Tibial artery (tissue), 4 donors: ENCODE data around the gene B4GALNT4.
"Not testable (repeated sequence)": the region's sequence is repeated elsewhere in the genome, so short reads cannot be mapped to it uniquely, and the experiment has no call there.

Experiments
- DNase-seq, 2 donors: peaks; one replicate each; pipeline ENCODE4 v3.0.0-alpha.2; 2019
- H3K27ac ChIP-seq, 2 donors: fragments of 200-600 bp; sonication (generic) in 1 of 2; 1 replicate in 1 of 2; 2 replicates in 1 of 2; pipeline ENCODE4 v1.5.1; 2018 to 2019; ENCODE audit warnings: mild to moderate bottlenecking in 1 of 2
- H3K27me3 ChIP-seq, 2 donors: fragments of 200-600 bp; sonication (generic) in 1 of 2; one replicate each; pipeline versions ENCODE4 v1.5.1 to v1.6.0; 2016 to 2019
- H3K36me3 ChIP-seq, 3 donors: fragments of 200-600 bp; sonication (generic) in 2 of 3; one replicate each; pipeline ENCODE4 v1.5.1; 2016 to 2019; ENCODE audit warnings: mild to moderate bottlenecking in 2 of 3
- H3K4me1 ChIP-seq, 4 donors: fragments of 200-600 bp; sonication (generic) in 2 of 4; 1 replicate in 3 of 4; 2 replicates in 1 of 4; pipeline ENCODE4 v1.5.1; 2016 to 2019
- H3K4me3 ChIP-seq, 2 donors: fragments of 200-600 bp; sonication (generic) in 1 of 2; 1 replicate in 1 of 2; 2 replicates in 1 of 2; pipeline ENCODE4 v1.5.1; 2018 to 2019; ENCODE audit warnings: mild to moderate bottlenecking in 2 of 2
- H3K9me3 ChIP-seq, 3 donors: fragments of 200-600 bp; sonication (generic) in 1 of 3; one replicate each; pipeline ENCODE4 v1.5.1; 2016 to 2019
- CTCF ChIP-seq, 2 experiments: fragments of 200-600 bp in 1 of 2; fragments of 450-650 bp in 1 of 2; IDR thresholded peaks; one replicate each; pipeline ENCODE4 v1.5.1; 2017 to 2019; ENCODE audit warnings: antibody characterized with exemption in 2 of 2, mild to moderate bottlenecking in 1 of 2, moderate library complexity in 1 of 2
- intact Hi-C: fragments of 100-400 bp; cut with DNase I; formaldehyde crosslinking; loops from one replicate; pipeline ENCODE4 v1.15.0; 2023; ENCODE audit warnings: low total_unique reads

The B4GALNT4 gene

GRCh38 chr11:369336-370018 is at the start of gene B4GALNT4:
Gene B4GALNT4 (plus strand): TSS chr11:369499. CDS start chr11:369804, 305 bp downstream.
- Histone ChIP-seq H3K4me3 (peak within 1 kb of the TSS in 1 of 2 donors; percentile 37), H3K9me3 (no peaks in the 10 kb centered on the region), H3K4me1 (peaks cover 0 to 17% (median 10%) of the 10 kb centered on the region in 4 donors), H3K27ac (no peak within 1 kb of the TSS), H3K36me3 (no peaks in the 10 kb centered on the region), H3K27me3 (peaks cover 0 to 70% of the 10 kb centered on the region in 2 donors)
- DNase-seq = no peak
- no peak for TF ChIP-seq CTCF (IDR thresholded peaks at IDR 0.05)
- intact Hi-C loops = no loop called here

GRCh38 chr11:319888-320273 is 49.4 kb upstream of the B4GALNT4 start:
- peaks cover 0 to 11% of the 10 kb centered on the region in 2 donors for H3K27me3 ChIP-seq
- peak in 1 of 2 donors; percentile 64 for DNase-seq
- intact Hi-C loops, H3K36me3 ChIP-seq, H3K9me3 ChIP-seq: not testable (repeated sequence)
- peaks cover 0 to 27% (median 13%) of the 10 kb centered on the region in 4 donors for H3K4me1 ChIP-seq
- H3K27ac ChIP-seq = peak overlapping the region; percentile 93 to 100
- peak overlapping the region; percentile 79 to 100 for H3K4me3 ChIP-seq

GRCh38 chr11:324156-324555 is 45.1 kb upstream of the B4GALNT4 start:
- intact Hi-C loops = loop anchor here (2.0 kb wide), 1 partner anchor 31 kb away; no protein-coding TSS in a partner anchor
- no peaks in the 10 kb centered on the region for H3K27me3 ChIP-seq
- peak in 1 of 2 donors; percentile 44 for DNase-seq
- no peaks in the 10 kb centered on the region for H3K36me3 ChIP-seq
- TF ChIP-seq CTCF (IDR thresholded peaks at IDR 0.05) = no peak
- H3K9me3 ChIP-seq = no peaks in the 10 kb centered on the region
- H3K27ac ChIP-seq = peak overlapping the region; percentile 65 to 77
- peaks cover 8 to 40% (median 24%) of the 10 kb centered on the region in 4 donors for H3K4me1 ChIP-seq
- H3K4me3 ChIP-seq = no peak overlapping the region

- Histone ChIP-seq H3K4me1 (peaks cover 8 to 40% (median 24%) of the 10 kb centered on the region in 4 donors), H3K27ac (peak overlapping the region; percentile 65 to 77)
- H3K36me3 ChIP-seq, H3K27me3 ChIP-seq, H3K4me3 ChIP-seq, H3K9me3 ChIP-seq: not testable (repeated sequence)
- intact Hi-C loops = loop anchor here (2.0 kb wide), 1 partner anchor 30 kb away; no protein-coding TSS in a partner anchor
- peak; percentile 70 to 86 for DNase-seq
Observed at GRCh38 chr11:324593-325517, 44.4 kb upstream of the B4GALNT4 start.

GRCh38 chr11:325796-326591 is 43.3 kb upstream of the B4GALNT4 start:
- Histone ChIP-seq H3K9me3 (no peaks in the 10 kb centered on the region), H3K27me3 (no peaks in the 10 kb centered on the region), H3K27ac (peak overlapping the region; percentile 65 to 68), H3K4me3 (no peak overlapping the region), H3K36me3 (no peaks in the 10 kb centered on the region), H3K4me1 (peaks cover 8 to 38% (median 24%) of the 10 kb centered on the region in 4 donors)
- intact Hi-C loops = loop anchor here (2.0 kb wide), 1 partner anchor 29 kb away; no protein-coding TSS in a partner anchor
- TF ChIP-seq CTCF (IDR thresholded peaks at IDR 0.05) = no peak
- peak in 1 of 2 donors; percentile 61 for DNase-seq

- H3K4me1 ChIP-seq = peaks cover 8 to 37% (median 24%) of the 10 kb centered on the region in 4 donors
- DNase-seq = no peak
- intact Hi-C loops = no loop called here
- TF ChIP-seq CTCF (IDR thresholded peaks at IDR 0.05) = no peak
- H3K27ac ChIP-seq = peak overlapping the region; percentile 65 to 68
- H3K9me3 ChIP-seq = no peaks in the 10 kb centered on the region
- H3K27me3 ChIP-seq = no peaks in the 10 kb centered on the region
- H3K4me3 ChIP-seq = no peak overlapping the region
- H3K36me3 ChIP-seq = no peaks in the 10 kb centered on the region
Observed at GRCh38 chr11:326592-326841, 42.8 kb upstream of the B4GALNT4 start.
